GM06990 (cell line): ENCODE results near the gene FAM3C.

Experiments used
- DNase-seq: peaks from one replicate; pipeline ENCODE4 v3.0.0-alpha.2; 2011; ENCODE audit not compliant: insufficient read length; ENCODE audit errors: extremely low read depth
- H3K27me3 ChIP-seq: replicated peaks from 2 replicates; pipeline ENCODE4 v1.6.0; 2011; ENCODE audit warnings: low read length; ENCODE audit not compliant: control insufficient read depth, insufficient read depth
- H3K36me3 ChIP-seq: 2 replicates; pipeline ENCODE4 v1.5.1; 2011; ENCODE audit warnings: low read length; ENCODE audit not compliant: control insufficient read depth, insufficient read depth
- H3K4me3 ChIP-seq: replicated peaks from 2 replicates; pipeline ENCODE4 v1.5.1; 2011; ENCODE audit warnings: low read depth, mild to moderate bottlenecking, control low read depth, low read length
- TF ChIP-seq, protein P1 (sequence below): IDR thresholded peaks from 2 replicates; pipeline ENCODE4 v1.5.1; 2011; ENCODE audit warnings: low read length, control low read depth, mild to moderate bottlenecking, inconsistent platforms; ENCODE audit not compliant: insufficient read depth, poor library complexity, severe bottlenecking

The FAM3C gene

DNA sequence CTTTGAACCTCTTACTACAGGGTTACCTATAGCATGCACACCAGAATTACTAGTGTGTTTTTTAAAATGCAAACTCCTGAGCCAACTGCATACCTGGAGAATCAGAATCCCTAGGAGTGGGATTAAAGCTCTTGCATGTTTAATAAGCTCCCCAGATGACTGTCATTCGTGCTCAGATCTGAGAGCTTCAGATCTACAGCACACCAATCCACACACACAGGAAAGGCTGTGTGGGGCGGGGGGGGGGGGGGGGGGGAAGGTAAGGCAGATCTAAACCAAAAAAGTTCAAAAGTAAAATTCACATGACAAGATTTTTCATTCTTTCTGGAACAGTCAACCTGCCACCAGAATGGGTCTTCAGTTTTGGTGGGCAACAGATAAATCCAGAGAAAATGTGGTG, 5.5 kb downstream of the FAM3C start:
- Histone ChIP-seq H3K4me3 (no peak overlapping the region), H3K27me3 (no peaks in the 10 kb centered on the region), H3K36me3 (no peaks in the 10 kb centered on the region)
- DNase-seq: no peak
- TF ChIP-seq, protein P1, sequence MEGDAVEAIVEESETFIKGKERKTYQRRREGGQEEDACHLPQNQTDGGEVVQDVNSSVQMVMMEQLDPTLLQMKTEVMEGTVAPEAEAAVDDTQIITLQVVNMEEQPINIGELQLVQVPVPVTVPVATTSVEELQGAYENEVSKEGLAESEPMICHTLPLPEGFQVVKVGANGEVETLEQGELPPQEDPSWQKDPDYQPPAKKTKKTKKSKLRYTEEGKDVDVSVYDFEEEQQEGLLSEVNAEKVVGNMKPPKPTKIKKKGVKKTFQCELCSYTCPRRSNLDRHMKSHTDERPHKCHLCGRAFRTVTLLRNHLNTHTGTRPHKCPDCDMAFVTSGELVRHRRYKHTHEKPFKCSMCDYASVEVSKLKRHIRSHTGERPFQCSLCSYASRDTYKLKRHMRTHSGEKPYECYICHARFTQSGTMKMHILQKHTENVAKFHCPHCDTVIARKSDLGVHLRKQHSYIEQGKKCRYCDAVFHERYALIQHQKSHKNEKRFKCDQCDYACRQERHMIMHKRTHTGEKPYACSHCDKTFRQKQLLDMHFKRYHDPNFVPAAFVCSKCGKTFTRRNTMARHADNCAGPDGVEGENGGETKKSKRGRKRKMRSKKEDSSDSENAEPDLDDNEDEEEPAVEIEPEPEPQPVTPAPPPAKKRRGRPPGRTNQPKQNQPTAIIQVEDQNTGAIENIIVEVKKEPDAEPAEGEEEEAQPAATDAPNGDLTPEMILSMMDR: no peak

DNA sequence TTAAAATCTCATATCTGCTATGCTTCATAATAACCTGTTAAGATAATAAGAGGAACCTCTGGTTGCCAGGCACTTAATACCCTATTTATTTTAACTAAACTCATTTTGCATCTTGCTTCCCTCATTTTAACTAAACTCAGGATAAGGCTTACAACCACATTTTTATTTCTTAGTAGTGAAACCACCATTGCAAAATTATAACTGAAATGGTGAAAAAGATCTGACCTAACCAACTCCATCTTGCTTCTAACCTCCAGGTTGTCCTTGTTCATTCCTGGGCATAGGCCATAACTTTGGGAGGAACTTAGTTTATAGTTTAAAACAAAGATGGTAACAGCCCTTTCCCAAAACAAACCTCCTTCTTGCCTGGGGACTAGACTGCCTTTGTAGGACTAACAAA, 6.0 kb downstream of the FAM3C start:
- Histone ChIP-seq H3K27me3 (no peaks in the 10 kb centered on the region), H3K4me3 (no peak overlapping the region), H3K36me3 (no peaks in the 10 kb centered on the region)
- TF ChIP-seq, protein P1: no peak
- DNase-seq: no peak

DNA sequence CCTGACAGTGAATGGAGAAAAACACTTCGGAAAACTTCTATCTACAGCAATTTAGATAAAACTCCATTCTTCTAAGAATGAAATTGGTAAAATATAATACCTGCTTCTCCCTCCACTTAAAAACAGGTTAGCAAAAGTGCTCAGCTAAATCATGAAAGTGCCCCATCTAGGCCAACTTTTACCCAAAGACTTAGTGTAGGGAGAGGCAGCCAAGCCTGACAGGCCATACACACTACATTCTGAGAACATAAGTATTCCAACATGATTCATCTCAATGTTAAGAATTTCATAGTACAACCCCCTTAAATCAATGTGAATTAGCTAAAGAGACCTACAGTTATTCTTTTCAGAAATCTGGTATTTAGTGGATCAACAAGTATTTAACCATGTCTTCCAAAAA, 7.2 kb downstream of the FAM3C start:
- no peak for DNase-seq
- TF ChIP-seq, protein P1: no peak

DNA sequence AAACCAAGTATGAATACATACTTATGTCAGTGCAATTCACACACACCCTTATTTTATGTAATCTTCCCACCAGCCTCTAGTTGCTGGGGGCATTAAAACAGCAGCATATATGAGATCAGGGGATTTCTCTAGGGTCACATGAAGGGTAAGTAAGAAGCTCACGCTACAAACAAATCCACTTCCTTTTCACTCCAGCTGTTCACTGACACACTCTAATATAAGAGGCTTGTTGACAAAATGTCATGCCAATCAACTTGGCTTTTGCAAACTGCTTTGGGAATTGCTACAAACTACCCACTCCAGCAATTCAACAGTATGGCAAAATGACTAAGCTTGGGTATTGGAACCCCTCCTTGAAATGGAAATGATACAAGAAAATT, 10.3 kb downstream of the FAM3C start:
- no peaks in the 10 kb centered on the region for H3K36me3 ChIP-seq
- TF ChIP-seq, protein P1: no peak
- peak; percentile 54 for DNase-seq
- H3K27me3 ChIP-seq: no peaks in the 10 kb centered on the region
- no peak overlapping the region for H3K4me3 ChIP-seq

More for the DNA sequence above, 7.2 kb downstream of the FAM3C start:
- Histone ChIP-seq H3K36me3 (no peaks in the 10 kb centered on the region), H3K27me3 (no peaks in the 10 kb centered on the region), H3K4me3 (no peak overlapping the region)

DNA sequence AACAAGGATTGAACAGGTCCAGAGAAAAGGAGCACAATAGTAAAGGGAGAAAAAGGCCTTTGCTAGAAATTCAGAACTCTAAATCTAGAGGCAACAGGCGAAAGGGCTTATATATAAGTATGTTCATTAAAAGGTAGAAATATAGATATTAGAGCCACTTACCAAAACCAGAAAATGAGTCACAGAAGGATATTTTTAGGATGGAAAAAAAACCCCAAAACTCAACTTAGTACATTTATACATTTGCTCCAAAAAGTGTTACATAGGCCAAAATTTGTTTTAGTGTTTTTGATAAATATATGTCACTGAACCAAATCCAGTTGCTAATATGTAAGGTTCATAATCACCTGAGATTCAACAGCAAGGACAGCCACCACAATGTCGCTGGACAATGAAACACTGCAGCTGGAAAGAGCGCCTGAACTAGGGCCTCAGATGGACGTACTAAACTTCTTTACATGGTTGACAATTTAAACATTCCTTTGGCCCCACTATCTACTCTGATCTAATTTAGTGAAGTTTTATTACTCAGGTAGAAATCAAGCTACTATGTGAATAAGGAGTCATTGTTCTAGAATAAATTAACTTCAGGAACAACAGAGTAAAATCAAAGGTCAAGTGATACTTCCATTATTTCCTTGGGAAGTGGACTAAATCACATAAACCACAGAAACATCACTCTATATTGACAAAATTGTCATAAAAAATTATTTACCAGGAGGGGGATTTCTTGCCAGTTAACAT, 10.9 kb downstream of the FAM3C start:
- Histone ChIP-seq H3K27me3 (no peaks in the 10 kb centered on the region), H3K36me3 (no peaks in the 10 kb centered on the region), H3K4me3 (peak overlapping the region; percentile 22; the same call in 1 of the 2 replicates)
- peak; percentile 43 for DNase-seq
- TF ChIP-seq, protein P1: no peak
